RWPE2 (cell line): ENCODE results near the gene TOMM40.
A peak's percentile ranks its signal among the peaks of the same experiment; 100 is the strongest.

Experiments used
- ATAC-seq: fragments of 200-7000 bp; cut with Tn5 transposase; 3 replicates; pipeline ENCODE4 v1.9.1; 2021; ENCODE audit warnings: low read depth
- DNase-seq: peaks from one replicate; pipeline ENCODE4 v3.0.0-alpha.2; 2020; ENCODE audit warnings: low spot score
- H3K27ac ChIP-seq: fragments of 450-650 bp; 2 replicates; pipeline ENCODE4 v1.5.1; 2017; ENCODE audit warnings: mild to moderate bottlenecking; ENCODE audit not compliant: poor library complexity, severe bottlenecking
- H3K27me3 ChIP-seq: fragments of 250-450 bp; sonication (Bioruptor Pico); 2 replicates; pipeline ENCODE4 v1.5.1; 2021; ENCODE audit warnings: mild to moderate bottlenecking, moderate library complexity; ENCODE audit not compliant: insufficient read depth, poor library complexity, severe bottlenecking
- H3K36me3 ChIP-seq: fragments of 250-450 bp; sonication (Bioruptor Pico); 2 replicates; pipeline ENCODE4 v1.5.1; 2020; ENCODE audit warnings: low read depth, mild to moderate bottlenecking, moderate library complexity
- H3K4me1 ChIP-seq: fragments of 250-450 bp; sonication (Bioruptor Pico); 2 replicates; pipeline ENCODE4 v1.5.1; 2021; ENCODE audit warnings: mild to moderate bottlenecking, moderate library complexity; ENCODE audit not compliant: insufficient read depth, poor library complexity, severe bottlenecking
- H3K4me3 ChIP-seq: fragments of 250-450 bp; sonication (Bioruptor Pico); 2 replicates; pipeline ENCODE4 v1.5.1; 2021; ENCODE audit warnings: mild to moderate bottlenecking, moderate library complexity; ENCODE audit not compliant: severe bottlenecking
- H3K9me3 ChIP-seq: fragments of 250-450 bp; sonication (Bioruptor Pico); 2 replicates; pipeline ENCODE4 v1.5.1; 2021; ENCODE audit warnings: mild to moderate bottlenecking, moderate library complexity; ENCODE audit not compliant: severe bottlenecking
- CTCF ChIP-seq: fragments of 450-650 bp; IDR thresholded peaks from one replicate; pipeline ENCODE4 v1.5.1; 2017; ENCODE audit warnings: mild to moderate bottlenecking, moderate library complexity; ENCODE audit not compliant: poor library complexity, severe bottlenecking

The TOMM40 gene

GRCh38 chr19:44847144-44848035 is 43.7 kb upstream of the TOMM40 start:
- no peak for TF ChIP-seq CTCF
- Histone ChIP-seq H3K36me3 (no peaks in the 10 kb centered on the region), H3K27me3 (no peaks in the 10 kb centered on the region), H3K4me3 (peak overlapping the region; percentile 100), H3K9me3 (no peaks in the 10 kb centered on the region), H3K27ac (peak overlapping the region; percentile 73), H3K4me1 (no peaks in the 10 kb centered on the region)
- DNase-seq, result peak; percentile 65
- ATAC-seq, result peak; percentile 20

- no peak for DNase-seq
- Histone ChIP-seq H3K4me1 (no peaks in the 10 kb centered on the region), H3K36me3 (no peaks in the 10 kb centered on the region)
These were observed 42.8 kb upstream of the TOMM40 start for GRCh38 chr19:44848036-44848811.

DNA sequence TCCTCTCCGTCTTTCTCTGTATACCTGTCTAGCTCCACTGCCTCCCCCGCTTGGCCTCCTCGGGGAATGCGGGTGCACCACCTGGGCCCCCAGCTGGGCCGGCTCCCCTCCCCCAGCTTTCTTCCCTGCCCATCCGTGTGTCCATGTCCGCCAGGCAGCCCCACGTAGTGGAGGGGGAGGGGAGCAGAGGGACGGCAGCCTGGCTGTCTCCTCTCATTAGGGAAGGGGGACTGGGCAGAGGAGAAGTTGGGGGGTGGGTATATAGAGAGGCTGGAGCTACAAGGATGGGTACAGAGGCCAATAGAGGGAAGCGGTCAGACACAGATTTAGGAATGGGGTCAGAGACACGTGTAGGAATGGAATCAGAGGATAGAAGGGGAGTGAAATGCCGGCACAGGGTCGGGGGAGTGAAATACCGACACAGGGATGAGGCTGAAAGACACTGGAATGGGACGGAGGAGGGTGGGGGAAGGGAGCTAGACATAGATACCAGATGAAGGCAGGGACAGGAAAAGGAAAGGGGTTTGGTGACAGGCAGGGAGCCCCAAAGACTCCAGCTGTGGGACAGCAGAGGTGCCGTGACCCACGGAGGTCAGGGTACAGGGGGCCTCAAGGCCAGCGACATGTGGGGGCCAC is 42.1 kb upstream of the TOMM40 start:
- DNase-seq (no peak), ATAC-seq (no peak)
- Histone ChIP-seq H3K27ac (no peak overlapping the region), H3K4me1 (no peaks in the 10 kb centered on the region), H3K36me3 (peaks cover 4% of the 10 kb centered on the region; the same call in 1 of the 2 replicates), H3K4me3 (no peak overlapping the region), H3K27me3 (no peaks in the 10 kb centered on the region), H3K9me3 (no peaks in the 10 kb centered on the region)
- TF ChIP-seq CTCF, result no peak

More at GRCh38 chr19:44848036-44848811, 42.8 kb upstream of the TOMM40 start:
- H3K27me3 ChIP-seq, result no peaks in the 10 kb centered on the region
- peak overlapping the region; percentile 100 for H3K4me3 ChIP-seq
- no peaks in the 10 kb centered on the region for H3K9me3 ChIP-seq
- no peak for TF ChIP-seq CTCF
- H3K27ac ChIP-seq, result peak overlapping the region; percentile 73
- no peak; the same call in 2 of the 3 replicates for ATAC-seq

DNA sequence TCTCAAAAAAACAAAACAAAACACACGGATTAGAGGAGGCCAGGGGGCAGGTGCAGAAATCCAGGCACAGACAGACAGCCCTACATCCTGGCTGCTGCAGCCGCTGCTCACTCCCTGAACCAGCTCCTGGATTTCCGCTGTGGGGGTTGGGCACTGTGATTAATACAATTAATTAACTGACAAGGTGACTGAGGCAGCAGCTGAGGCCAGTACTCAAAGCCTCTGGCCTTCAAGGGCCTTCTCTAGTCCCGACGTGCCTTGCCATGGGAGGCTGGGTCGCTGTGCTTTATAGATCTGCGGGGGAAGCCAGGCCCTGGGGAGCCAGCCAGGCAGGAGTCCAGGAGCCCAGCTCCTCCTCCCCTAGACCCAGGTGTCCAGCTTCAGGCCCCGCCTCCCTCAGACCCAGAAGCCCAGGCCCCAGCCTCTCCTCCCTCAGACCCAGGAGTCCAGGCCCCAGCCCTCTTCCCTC is 40.4 kb upstream of the TOMM40 start:
- ATAC-seq, result no peak
- no peak for TF ChIP-seq CTCF
- no peak for DNase-seq
- no peaks in the 10 kb centered on the region for H3K27me3 ChIP-seq
- no peak overlapping the region for H3K27ac ChIP-seq
- no peak overlapping the region for H3K4me3 ChIP-seq
- no peaks in the 10 kb centered on the region for H3K9me3 ChIP-seq
- H3K4me1 ChIP-seq, result no peaks in the 10 kb centered on the region
- H3K36me3 ChIP-seq, result peaks cover 4% of the 10 kb centered on the region; the same call in 1 of the 2 replicates
